Activated CD4-positive, alpha-beta T cell treated with anti-CD3 and anti-CD28 coated beads for 48 hours (primary cell): Measurements from ENCODE around the gene AKAP14.
A peak's percentile ranks its signal among the peaks of the same experiment; 100 is the strongest.
"Not testable (repeated sequence)": the region's sequence is repeated elsewhere in the genome, so short reads cannot be mapped to it uniquely, and the experiment has no call there.

ENCODE experiments used
- DNase-seq: peaks from one replicate; pipeline ENCODE4 v3.0.0-alpha.2; 2020

AKAP14 gene

DNA sequence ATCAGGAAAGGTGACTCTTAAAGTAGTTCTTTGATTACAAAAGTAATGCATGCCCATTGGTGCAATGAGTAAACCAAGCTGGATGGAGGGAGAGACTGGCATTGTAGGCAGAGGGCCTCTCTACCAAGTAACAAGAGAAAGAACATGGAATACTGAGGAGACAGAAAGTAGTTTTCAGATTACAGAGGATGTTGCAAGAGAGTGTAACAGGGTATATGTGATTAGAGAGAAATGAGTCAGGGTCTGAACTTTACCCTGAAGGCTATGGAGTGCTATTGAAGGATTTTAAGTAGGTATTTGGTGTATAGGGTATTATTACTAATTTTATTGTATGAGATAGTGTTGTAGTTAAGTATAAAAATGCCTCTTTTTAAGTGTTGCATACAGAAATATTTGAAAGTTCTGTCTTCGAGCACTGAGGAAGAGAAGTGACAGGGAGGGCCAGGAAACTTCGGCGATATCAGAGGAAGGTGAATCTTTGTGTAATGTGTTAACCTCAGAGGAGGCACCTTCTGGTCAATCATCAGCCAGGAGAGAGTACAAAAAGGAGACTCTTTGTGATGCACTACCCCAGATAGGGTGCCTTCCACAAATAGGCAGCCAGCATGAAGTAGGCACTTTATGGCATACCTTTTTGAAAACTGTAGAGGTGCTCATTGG is 39.7 kb downstream of the AKAP14 start:
- no peak for DNase-seq

GRCh38 chrX:119941336-119941735 is 45.6 kb downstream of the AKAP14 start:
- no peak for DNase-seq

DNA sequence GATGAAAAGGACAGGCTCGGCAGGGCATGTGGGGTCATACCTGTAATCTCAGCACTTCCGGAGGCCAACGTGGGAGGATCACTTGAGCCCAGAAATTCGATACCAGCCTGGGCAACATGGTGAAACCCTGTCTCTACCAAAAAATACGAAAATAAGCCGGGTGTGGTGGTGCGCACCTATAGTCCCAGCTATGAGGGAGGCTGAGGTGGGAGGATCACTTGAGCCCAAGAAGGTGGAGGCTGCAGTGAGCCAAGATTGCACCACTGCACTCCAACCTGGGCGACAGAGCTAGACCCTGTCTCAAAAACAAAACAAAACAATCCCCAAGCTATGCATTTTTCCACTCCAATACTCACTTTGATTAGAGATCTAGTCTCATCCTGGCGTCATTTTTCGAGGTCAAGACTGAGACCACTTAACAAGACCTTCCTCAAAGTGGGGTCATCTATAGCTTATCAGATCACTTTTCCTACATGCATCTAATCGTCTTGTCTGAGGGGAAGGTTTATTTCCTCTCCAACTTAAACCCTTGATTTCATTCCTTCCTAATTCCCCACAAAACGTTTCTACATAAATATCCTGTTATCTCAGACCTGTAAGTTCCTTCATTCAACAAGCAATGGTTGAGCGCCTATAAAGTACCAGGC is 46.6 kb downstream of the AKAP14 start:
- DNase-seq: no peak

- no peak for DNase-seq
Observed at GRCh38 chrX:119942831-119943184, 47.1 kb downstream of the AKAP14 start.

GRCh38 chrX:119943185-119943988 is 47.7 kb downstream of the AKAP14 start, which contains the start of gene NKAP:
Gene NKAP (minus strand): TSS chrX:119943751. CDS start chrX:119943605, 146 bp downstream.
- DNase-seq: peak; percentile 85

DNA sequence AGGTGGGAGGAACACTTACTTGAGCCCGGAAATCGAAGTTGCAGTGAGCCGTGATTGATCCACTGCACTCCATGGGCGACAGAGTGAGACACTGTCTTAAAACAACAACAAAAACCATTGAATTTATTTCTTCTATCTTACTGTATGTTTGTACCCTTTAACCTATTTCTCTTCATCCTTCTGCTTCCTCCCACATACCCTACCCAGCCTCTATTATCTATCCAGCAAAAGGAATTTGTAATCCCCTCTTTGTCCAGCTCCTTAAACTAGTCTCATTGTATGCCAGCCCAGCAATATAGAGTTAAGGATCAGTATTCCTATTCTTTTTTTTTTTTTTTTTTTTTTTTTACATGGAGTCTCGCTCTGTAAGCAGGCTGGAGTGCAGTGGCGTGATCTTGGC is 49.8 kb downstream of the AKAP14 start:
- no peak for DNase-seq

GRCh38 chrX:119948381-119948780 is 52.7 kb downstream of the AKAP14 start:
- DNase-seq: no peak

GRCh38 chrX:119954374-119954773 is 58.7 kb downstream of the AKAP14 start:
- DNase-seq: no peak

DNA sequence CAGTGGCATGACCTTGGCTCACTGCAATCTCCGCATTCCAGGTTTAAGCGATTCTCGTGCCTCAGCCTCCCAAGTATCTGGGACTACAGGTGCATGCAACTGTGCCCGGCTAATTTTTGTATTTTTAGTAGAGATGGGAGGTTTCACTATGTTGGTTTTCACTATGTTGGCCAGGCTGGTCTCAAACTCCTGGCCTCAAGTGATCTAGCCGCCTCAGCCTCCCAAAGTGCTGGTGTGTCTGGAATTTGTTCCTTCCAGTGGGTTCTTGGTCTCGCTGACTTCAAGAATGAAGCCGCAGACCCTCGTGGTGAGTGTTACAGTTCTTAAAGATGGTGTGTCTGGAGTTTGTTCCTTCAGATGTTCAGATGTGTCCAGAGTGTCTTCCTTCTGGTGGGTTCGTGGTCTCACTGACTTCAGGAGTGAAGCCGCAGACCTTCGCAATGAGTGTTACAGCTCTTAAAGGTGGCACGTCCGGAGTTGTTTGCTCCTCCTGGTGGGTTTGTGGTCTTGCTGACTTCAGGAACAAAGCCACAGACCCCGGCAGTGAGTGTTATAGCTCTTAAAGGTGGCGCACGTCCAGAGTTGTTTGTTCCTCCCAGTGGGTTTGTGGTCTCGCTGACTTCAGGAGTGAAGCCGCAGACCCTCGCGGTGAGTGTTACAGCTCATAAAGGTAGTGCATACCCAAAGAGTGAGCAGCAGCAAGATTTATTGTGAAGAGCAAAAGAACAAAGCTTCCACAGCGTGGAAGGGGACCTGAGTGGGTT is 60.3 kb downstream of the AKAP14 start:
- peak; percentile 48 for DNase-seq

GRCh38 chrX:119960625-119961024 is 64.9 kb downstream of the AKAP14 start:
- DNase-seq: no peak

DNA sequence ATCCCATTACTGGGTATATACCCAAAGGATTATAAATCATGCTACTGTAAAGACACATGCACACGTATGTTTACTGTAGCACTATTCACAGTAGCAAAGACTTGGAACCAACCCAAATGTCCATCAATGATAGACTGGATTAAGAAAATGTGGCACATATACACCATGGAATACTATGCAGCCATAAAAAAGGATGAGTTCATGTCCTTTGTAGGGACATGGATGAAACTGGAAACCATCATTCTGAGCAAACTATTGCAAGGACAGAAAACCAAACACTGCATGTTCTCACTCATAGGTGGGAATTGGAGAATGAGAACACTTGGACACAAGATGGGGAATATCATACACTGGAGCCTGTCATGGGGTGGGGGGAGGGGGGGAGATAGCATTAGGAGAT is 71.1 kb downstream of the AKAP14 start:
- DNase-seq: not testable (repeated sequence)
